Upper lobe of right lung (tissue), 1 donor: ENCODE measurements around the gene CST3. TPM values are rescaled to one million over a fixed set of nuclear protein-coding genes. Genes with fewer than 3 reads are reported as not detected.

ENCODE experiments used
- ATAC-seq: fragments of 200-7000 bp; cut with Tn5 transposase; one replicate; pipeline ENCODE4 v1.9.1; 2020; ENCODE audit warnings: mild to moderate bottlenecking, moderate library complexity
- DNase-seq: peaks from one replicate; pipeline ENCODE4 v3.0.0-alpha.2; 2020
- H3K27ac ChIP-seq: fragments of 200-600 bp; one replicate; pipeline ENCODE4 v1.8.0; 2022
- H3K27me3 ChIP-seq: fragments of 200-600 bp; one replicate; pipeline ENCODE4 v1.8.0; 2022; ENCODE audit warnings: mild to moderate bottlenecking
- H3K36me3 ChIP-seq: fragments of 200-600 bp; one replicate; pipeline ENCODE4 v1.8.0; 2022
- H3K4me1 ChIP-seq: fragments of 200-600 bp; one replicate; pipeline ENCODE4 v1.8.0; 2022
- H3K4me3 ChIP-seq: fragments of 200-600 bp; one replicate; pipeline ENCODE4 v1.8.0; 2022; ENCODE audit warnings: mild to moderate bottlenecking
- H3K9me3 ChIP-seq: fragments of 200-600 bp; one replicate; pipeline ENCODE4 v1.8.0; 2022
- CTCF ChIP-seq: fragments of 200-600 bp; IDR thresholded peaks from one replicate; pipeline ENCODE4 v1.8.0; 2022; ENCODE audit warnings: antibody characterized with exemption
- intact Hi-C: fragments of 100-400 bp; cut with DNase I; formaldehyde crosslinking; loops from one replicate; pipeline ENCODE4 v1.11.0; 2022
- total RNA-seq: library from RNA; stranded (reverse); fragmentation: NEBNext Ultra II Directional; extraction: Animal tissue kit (Norgen Biotek cat#: 25700); gene quantifications from one replicate; pipeline ENCODE4 v1.2.1, GENCODE V29; 2021
- donor health status: DM: no; HTN: yes; CAD: no; lungs with severe emphysema.

CST3 gene
- total RNA-seq, 1 donor from 2014 or later = 666 TPM

GRCh38 chr20:23605867-23606651 lies 31.7 kb downstream of the CST3 start, which contains the start of gene CST9:
Gene CST9, minus strand, starts transcription at chr20:23605917. Its CDS starts 53 bp downstream, at chr20:23605864.
- Histone ChIP-seq H3K27me3 (no peaks in the 10 kb centered on the region), H3K36me3 (no peaks in the 10 kb centered on the region), H3K27ac (no peak within 1 kb of the TSS), H3K4me3 (no peak within 1 kb of the TSS), H3K4me1 (no peaks in the 10 kb centered on the region), H3K9me3 (no peaks in the 10 kb centered on the region)
- no peak for DNase-seq
- ATAC-seq = no peak
- intact Hi-C loops = no loop called here
- no peak for TF ChIP-seq CTCF

- Histone ChIP-seq H3K4me1 (no peaks in the 10 kb centered on the region), H3K4me3 (no peak overlapping the region), H3K36me3 (no peaks in the 10 kb centered on the region), H3K27ac (no peak overlapping the region), H3K9me3 (no peaks in the 10 kb centered on the region), H3K27me3 (no peaks in the 10 kb centered on the region)
- intact Hi-C loops = no loop called here
- ATAC-seq (no peak), DNase-seq (no peak)
- no peak for TF ChIP-seq CTCF
Observed at GRCh38 chr20:23604306-23604705, 33.4 kb downstream of the CST3 start.

- Histone ChIP-seq H3K4me1 (no peaks in the 10 kb centered on the region), H3K27ac (no peak overlapping the region), H3K27me3 (no peaks in the 10 kb centered on the region), H3K4me3 (no peak overlapping the region), H3K9me3 (no peaks in the 10 kb centered on the region), H3K36me3 (no peaks in the 10 kb centered on the region)
- no peak for TF ChIP-seq CTCF
- DNase-seq (no peak), ATAC-seq (no peak)
- intact Hi-C loops = no loop called here
Observed at GRCh38 chr20:23603321-23603720, 34.4 kb downstream of the CST3 start.

GRCh38 chr20:23602699-23603098 lies 35.1 kb downstream of the CST3 start:
- intact Hi-C loops = no loop called here
- H3K36me3 ChIP-seq = no peaks in the 10 kb centered on the region
- H3K4me3 ChIP-seq = no peak overlapping the region
- H3K27me3 ChIP-seq = no peaks in the 10 kb centered on the region
- H3K4me1 ChIP-seq = no peaks in the 10 kb centered on the region
- no peak for TF ChIP-seq CTCF
- DNase-seq = no peak
- H3K27ac ChIP-seq = no peak overlapping the region
- H3K9me3 ChIP-seq = no peaks in the 10 kb centered on the region
- ATAC-seq = no peak

GRCh38 chr20:23602241-23602640 lies 35.5 kb downstream of the CST3 start:
- ATAC-seq (no peak), DNase-seq (no peak)
- intact Hi-C loops = no loop called here
- Histone ChIP-seq H3K27ac (no peak overlapping the region), H3K4me1 (no peaks in the 10 kb centered on the region), H3K4me3 (no peak overlapping the region), H3K9me3 (no peaks in the 10 kb centered on the region), H3K36me3 (no peaks in the 10 kb centered on the region), H3K27me3 (no peaks in the 10 kb centered on the region)
- no peak for TF ChIP-seq CTCF
